Hepatocyte (in vitro differentiated cells): ENCODE results near the gene SNRNP70. TPM values are rescaled to one million over a fixed set of nuclear protein-coding genes. Genes with fewer than 3 reads are reported as not detected.
"Not testable (repeated sequence)": the region's sequence is repeated elsewhere in the genome, so short reads cannot be mapped to it uniquely, and the experiment has no call there.

ENCODE experiments used
- DNase-seq: peaks from one replicate; pipeline ENCODE4 v3.0.0-alpha.2; 2016; ENCODE audit warnings: low spot score
- H2AFZ ChIP-seq: fragments of 200-600 bp; sonication (generic); 2 replicates; pipeline ENCODE4 v1.6.0; 2016; ENCODE audit warnings: antibody characterized with exemption, mild to moderate bottlenecking
- H3K27ac ChIP-seq: fragments of 200-600 bp; sonication (generic); 2 replicates; pipeline ENCODE4 v1.5.1; 2016; ENCODE audit warnings: mild to moderate bottlenecking
- H3K27me3 ChIP-seq: fragments of 200-600 bp; sonication (generic); 2 replicates; pipeline ENCODE4 v1.6.1; 2016
- H3K36me3 ChIP-seq: fragments of 200-600 bp; sonication (generic); replicated peaks from 2 replicates; pipeline ENCODE4 v1.5.1; 2016; ENCODE audit warnings: low read depth; ENCODE audit not compliant: insufficient read depth
- H3K4me1 ChIP-seq: fragments of 200-600 bp; sonication (generic); 2 replicates; pipeline ENCODE4 v1.5.1; 2016; ENCODE audit warnings: mild to moderate bottlenecking, moderate library complexity; ENCODE audit not compliant: insufficient read depth
- H3K4me2 ChIP-seq: fragments of 200-600 bp; sonication (generic); 2 replicates; pipeline ENCODE4 v1.6.0; 2016
- H3K4me3 ChIP-seq: fragments of 200-600 bp; sonication (generic); 2 replicates; pipeline ENCODE4 v1.5.1; 2016; ENCODE audit warnings: mild to moderate bottlenecking
- H3K79me2 ChIP-seq: fragments of 200-600 bp; sonication (generic); 2 replicates; pipeline ENCODE4 v1.6.0; 2017; ENCODE audit warnings: mild to moderate bottlenecking
- H3K9me2 ChIP-seq: fragments of 200-600 bp; sonication (generic); replicated peaks from 2 replicates; pipeline ENCODE4 v1.6.0; 2017; ENCODE audit warnings: mild to moderate bottlenecking; ENCODE audit not compliant: insufficient read depth
- H3K9me3 ChIP-seq: fragments of 200-600 bp; sonication (generic); 2 replicates; pipeline ENCODE4 v1.5.1; 2016; ENCODE audit warnings: low read depth, mild to moderate bottlenecking
- H4K20me1 ChIP-seq: fragments of 200-600 bp; sonication (generic); 2 replicates; pipeline ENCODE4 v1.6.0; 2016; ENCODE audit warnings: mild to moderate bottlenecking; ENCODE audit not compliant: insufficient read depth, poor library complexity, severe bottlenecking
- EZH2 ChIP-seq: fragments of 200-600 bp; sonication (generic); IDR thresholded peaks from 2 replicates; pipeline ENCODE4 v1.6.1; 2016; ENCODE audit warnings: antibody characterized with exemption, mild to moderate bottlenecking, borderline replicate concordance
- EZH2phosphoT487 ChIP-seq: fragments of 200-600 bp; sonication (generic); IDR thresholded peaks from one replicate; pipeline ENCODE4 v1.6.1; 2018; ENCODE audit warnings: antibody characterized with exemption, mild to moderate bottlenecking, low read depth, moderate library complexity; ENCODE audit not compliant: unreplicated experiment, severe bottlenecking
- WGBS: methylation state at CpG from one replicate; pipeline ENCODE4 v1.1.6; 2016; ENCODE audit warnings: low lambda C conversion rate; ENCODE audit errors: missing lambda C conversion rate; 5-methylcytosine and 5-hydroxymethylcytosine counted together
- polyA plus RNA-seq: library from polyadenylated mRNA; unstranded; fragments of >200 nt; fragmentation: Nextera tagmentation; extraction: Ambion mirVana; gene quantifications from 2 replicates; pipeline ENCODE4 v1.2.1, GENCODE V29; 2016
- total RNA-seq: library from RNA; depleted of rRNA; stranded (reverse); fragments of >200 nt; gene quantifications from 2 replicates; pipeline ENCODE4 v1.2.3, GENCODE V29; 2014
- TF ChIP-seq, protein P1 (sequence below): fragments of 200-600 bp; sonication (generic); IDR thresholded peaks from 2 replicates; pipeline ENCODE4 v1.5.1; 2016; ENCODE audit warnings: antibody characterized with exemption, mild to moderate bottlenecking; ENCODE audit not compliant: poor library complexity

The SNRNP70 gene, protein sequence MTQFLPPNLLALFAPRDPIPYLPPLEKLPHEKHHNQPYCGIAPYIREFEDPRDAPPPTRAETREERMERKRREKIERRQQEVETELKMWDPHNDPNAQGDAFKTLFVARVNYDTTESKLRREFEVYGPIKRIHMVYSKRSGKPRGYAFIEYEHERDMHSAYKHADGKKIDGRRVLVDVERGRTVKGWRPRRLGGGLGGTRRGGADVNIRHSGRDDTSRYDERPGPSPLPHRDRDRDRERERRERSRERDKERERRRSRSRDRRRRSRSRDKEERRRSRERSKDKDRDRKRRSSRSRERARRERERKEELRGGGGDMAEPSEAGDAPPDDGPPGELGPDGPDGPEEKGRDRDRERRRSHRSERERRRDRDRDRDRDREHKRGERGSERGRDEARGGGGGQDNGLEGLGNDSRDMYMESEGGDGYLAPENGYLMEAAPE
- total RNA-seq: 164 and 190 TPM in 2 replicates
- 248 and 294 TPM in 2 replicates for polyA plus RNA-seq

DNA sequence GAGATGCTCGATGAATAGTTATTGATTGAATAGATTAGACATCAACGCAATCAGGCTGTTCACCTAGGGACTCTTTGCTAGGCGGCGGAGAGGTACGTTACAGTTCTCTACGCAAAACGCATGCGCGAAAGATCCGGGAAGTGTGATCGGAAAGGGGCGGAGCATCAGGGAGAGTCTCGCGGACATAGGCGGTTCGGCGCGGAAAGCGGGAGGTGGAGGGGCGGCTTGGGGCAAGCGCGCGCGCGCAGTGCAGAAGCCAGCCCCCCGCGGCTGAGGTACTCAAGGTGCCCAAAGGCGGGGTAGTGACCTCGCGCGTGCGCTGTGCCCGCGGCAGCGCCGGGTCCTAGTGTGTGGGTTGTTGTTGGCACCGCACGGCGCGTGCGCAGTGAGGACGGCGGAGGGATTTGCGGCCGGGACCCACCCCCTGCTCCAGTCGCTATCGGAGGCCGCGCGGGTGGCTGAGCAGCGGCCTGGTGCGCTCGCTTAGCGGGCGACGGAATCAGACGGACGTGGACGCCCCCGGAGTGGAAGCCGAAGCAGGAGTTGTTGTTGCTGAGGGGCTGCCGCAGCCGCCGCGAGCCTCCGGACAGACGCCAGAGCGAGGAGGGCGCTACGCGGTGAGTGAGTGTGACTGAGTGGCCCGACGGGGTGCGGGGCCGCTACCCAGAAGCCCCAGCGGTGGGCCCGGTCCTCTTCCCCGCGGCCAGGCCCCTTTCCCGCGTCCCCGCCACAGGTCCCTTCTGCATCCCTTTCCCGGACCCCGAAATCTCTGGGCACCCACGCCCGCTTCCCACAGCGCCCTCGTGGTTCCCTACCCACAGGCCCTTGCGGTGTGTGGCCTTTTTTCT is at the start of gene SNRNP70:
Gene SNRNP70, plus strand, starts transcription at position 432 of the 848 bp plus-strand sequence. CDS start 964 bp downstream, outside the sequence.
- Histone ChIP-seq H4K20me1 (peaks cover 45% of the 10 kb centered on the region), H3K4me1 (peaks cover 18% of the 10 kb centered on the region), H3K27me3 (no peaks in the 10 kb centered on the region), H3K4me2 (peak within 1 kb of the TSS; percentile 92), H3K27ac (peak within 1 kb of the TSS; percentile 95), H3K36me3 (no peaks in the 10 kb centered on the region), H3K79me2 (peaks cover 48% of the 10 kb centered on the region), H3K4me3 (peak within 1 kb of the TSS; percentile 86), H3K9me3 (no peaks in the 10 kb centered on the region), H2AFZ (peak within 1 kb of the TSS; percentile 91), H3K9me2 (no peaks in the 10 kb centered on the region)
- peak; percentile 100 for DNase-seq
- TF ChIP-seq EZH2phosphoT487 (no peak), EZH2 (no peak)
- TF ChIP-seq, protein P1, sequence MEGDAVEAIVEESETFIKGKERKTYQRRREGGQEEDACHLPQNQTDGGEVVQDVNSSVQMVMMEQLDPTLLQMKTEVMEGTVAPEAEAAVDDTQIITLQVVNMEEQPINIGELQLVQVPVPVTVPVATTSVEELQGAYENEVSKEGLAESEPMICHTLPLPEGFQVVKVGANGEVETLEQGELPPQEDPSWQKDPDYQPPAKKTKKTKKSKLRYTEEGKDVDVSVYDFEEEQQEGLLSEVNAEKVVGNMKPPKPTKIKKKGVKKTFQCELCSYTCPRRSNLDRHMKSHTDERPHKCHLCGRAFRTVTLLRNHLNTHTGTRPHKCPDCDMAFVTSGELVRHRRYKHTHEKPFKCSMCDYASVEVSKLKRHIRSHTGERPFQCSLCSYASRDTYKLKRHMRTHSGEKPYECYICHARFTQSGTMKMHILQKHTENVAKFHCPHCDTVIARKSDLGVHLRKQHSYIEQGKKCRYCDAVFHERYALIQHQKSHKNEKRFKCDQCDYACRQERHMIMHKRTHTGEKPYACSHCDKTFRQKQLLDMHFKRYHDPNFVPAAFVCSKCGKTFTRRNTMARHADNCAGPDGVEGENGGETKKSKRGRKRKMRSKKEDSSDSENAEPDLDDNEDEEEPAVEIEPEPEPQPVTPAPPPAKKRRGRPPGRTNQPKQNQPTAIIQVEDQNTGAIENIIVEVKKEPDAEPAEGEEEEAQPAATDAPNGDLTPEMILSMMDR: no peak
- under 1% methylated on average over 67 of the region's 89 CpGs for WGBS

DNA sequence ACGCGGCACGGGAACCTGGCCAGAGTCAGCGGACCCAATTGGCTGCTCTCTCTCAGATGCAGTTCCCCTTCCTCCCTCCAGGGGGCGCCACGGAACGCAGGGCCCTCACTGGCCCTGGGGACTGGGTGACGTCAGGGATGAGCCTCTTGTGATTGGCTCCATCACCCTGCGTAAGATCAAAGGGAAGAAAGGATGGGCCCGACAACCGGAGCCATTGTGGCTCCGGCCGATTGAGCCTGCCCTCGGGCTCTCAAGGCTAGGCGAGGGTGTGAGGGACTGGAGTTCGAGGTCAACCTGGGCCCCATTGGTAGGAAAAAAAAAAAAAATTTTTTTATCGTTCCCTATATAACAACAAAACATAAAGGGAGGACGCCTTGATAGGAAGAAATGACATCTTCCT is 48.4 kb upstream of the SNRNP70 start, which contains the start of gene CGB1:
Gene CGB1, minus strand, starts transcription at position 81 of the 400 bp plus-strand sequence. CDS start 184 bp downstream, outside the sequence.
- H3K4me1 ChIP-seq, H4K20me1 ChIP-seq, DNase-seq, H3K9me3 ChIP-seq, H3K79me2 ChIP-seq, H3K36me3 ChIP-seq, H2AFZ ChIP-seq, H3K27ac ChIP-seq, H3K27me3 ChIP-seq, H3K9me2 ChIP-seq, H3K4me3 ChIP-seq, H3K4me2 ChIP-seq: not testable (repeated sequence)
- TF ChIP-seq, protein P1: peak; percentile 15
- 72% methylated on average over 18 of the region's 18 CpGs for WGBS

DNA sequence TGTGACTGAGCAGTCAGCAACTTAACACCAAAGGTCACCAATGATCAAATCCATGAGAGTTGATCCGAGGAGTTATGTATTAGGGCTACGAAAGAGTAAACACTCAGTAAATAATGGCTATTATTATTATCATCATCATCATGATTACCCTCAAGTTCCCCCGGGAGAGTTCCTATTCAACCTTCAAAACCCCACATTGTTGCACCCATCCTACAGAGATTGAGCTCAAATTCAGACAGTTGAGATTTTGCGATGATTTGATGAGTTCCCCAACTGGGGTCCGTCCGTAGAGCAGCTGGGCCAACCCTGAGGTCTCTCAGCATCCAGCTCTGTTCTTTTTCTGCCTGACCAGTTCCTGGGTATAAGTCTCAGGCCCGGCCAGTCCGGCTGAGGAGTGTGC is 47.1 kb upstream of the SNRNP70 start:
- H3K9me3 ChIP-seq, DNase-seq, H3K9me2 ChIP-seq, H4K20me1 ChIP-seq, H3K4me1 ChIP-seq, H3K4me3 ChIP-seq, H3K36me3 ChIP-seq, H3K27me3 ChIP-seq, H3K27ac ChIP-seq, H3K4me2 ChIP-seq, H2AFZ ChIP-seq, H3K79me2 ChIP-seq: not testable (repeated sequence)
- 88% methylated on average over 8 of the region's 8 CpGs for WGBS

DNA sequence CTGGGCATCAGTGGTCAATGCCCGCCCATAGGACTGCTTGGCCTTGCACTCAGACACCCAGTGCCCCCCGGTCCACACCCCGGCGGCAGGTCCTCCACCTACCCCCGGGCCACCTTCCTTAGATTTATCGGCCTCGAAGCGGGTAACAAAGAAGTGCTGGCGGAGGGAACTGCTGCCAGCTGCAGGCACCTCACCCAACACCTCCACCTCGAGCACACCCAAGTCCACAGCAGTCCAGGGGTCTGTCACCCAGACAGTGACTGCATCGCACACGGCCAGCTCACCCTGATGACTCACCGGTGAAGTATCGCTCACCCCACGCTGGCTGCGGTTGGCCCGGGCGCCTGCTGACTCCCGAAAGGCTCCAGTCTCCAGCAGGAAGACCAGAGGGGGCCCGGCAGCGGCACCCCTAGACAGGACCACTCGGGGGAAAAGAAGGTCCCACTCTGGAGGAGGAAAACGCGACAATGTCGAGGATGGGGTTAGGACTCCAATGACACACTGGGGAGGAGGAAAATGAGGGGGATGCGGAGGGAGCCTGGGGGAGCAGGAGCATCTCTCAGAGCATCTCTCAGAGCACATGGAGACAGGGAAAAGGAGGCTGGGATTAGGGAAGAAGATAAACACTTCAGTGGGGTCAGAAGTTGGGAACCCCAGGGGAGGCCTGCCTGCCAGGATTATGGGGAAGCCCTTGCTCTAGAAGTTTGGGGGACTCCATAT is 46.5 kb upstream of the SNRNP70 start:
- not testable (repeated sequence) for H3K27ac ChIP-seq, DNase-seq, H3K36me3 ChIP-seq, H2AFZ ChIP-seq, H3K4me2 ChIP-seq, H3K4me3 ChIP-seq, H3K9me3 ChIP-seq, H3K79me2 ChIP-seq, H4K20me1 ChIP-seq, H3K9me2 ChIP-seq, H3K4me1 ChIP-seq, H3K27me3 ChIP-seq
- 86% methylated on average over 22 of the region's 26 CpGs for WGBS

DNA sequence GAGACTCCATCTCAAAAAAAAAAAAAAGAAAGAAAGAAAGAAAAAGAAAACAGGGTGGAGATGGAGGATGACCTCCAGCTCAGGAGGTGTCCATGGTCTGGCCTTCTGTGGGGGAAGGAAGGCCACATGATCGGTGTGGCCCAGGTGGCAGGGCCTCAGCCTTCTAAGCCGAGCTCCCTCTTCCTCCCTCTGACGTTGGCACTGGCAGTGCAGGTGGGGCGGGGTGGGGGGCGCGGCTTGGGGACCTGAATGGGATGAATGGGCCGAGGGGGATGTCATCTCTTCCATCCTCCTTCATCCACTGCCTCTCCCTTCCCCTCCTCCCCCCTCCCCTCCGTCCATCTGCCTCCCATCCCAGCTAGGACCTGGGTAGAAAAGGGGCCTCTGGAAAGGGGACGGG is 45.5 kb upstream of the SNRNP70 start:
- H4K20me1 ChIP-seq, H3K27ac ChIP-seq, H3K27me3 ChIP-seq, H3K79me2 ChIP-seq, H3K9me2 ChIP-seq, H3K4me2 ChIP-seq, H3K4me3 ChIP-seq, DNase-seq, H3K9me3 ChIP-seq, H3K36me3 ChIP-seq, H2AFZ ChIP-seq, H3K4me1 ChIP-seq: not testable (repeated sequence)
- whole genome bisulfite sequencing: no CpG with 5 or more reads among the region's 9 CpGs
